Mammary epithelial cell (primary cell): ENCODE measurements around the gene COLEC12.

ENCODE experiments used
- EZH2 ChIP-seq: IDR thresholded peaks from 2 replicates; pipeline ENCODE4 v1.6.1; 2012; ENCODE audit warnings: low read length, inconsistent platforms, borderline replicate concordance
- TF ChIP-seq, protein P1 (sequence below), 2 donors: IDR thresholded peaks in 1 of 2; conservative IDR thresholded peaks in 1 of 2; 2 replicates each; pipeline ENCODE4 v1.5.1; 2011 to 2012; ENCODE audit warnings: inconsistent platforms in 2 of 2, low read length in 2 of 2, mild to moderate bottlenecking in 2 of 2, control low read depth in 1 of 2, low read depth in 1 of 2; ENCODE audit not compliant: insufficient read depth in 1 of 2; ENCODE audit errors: extremely low read depth in 1 of 2

DNA sequence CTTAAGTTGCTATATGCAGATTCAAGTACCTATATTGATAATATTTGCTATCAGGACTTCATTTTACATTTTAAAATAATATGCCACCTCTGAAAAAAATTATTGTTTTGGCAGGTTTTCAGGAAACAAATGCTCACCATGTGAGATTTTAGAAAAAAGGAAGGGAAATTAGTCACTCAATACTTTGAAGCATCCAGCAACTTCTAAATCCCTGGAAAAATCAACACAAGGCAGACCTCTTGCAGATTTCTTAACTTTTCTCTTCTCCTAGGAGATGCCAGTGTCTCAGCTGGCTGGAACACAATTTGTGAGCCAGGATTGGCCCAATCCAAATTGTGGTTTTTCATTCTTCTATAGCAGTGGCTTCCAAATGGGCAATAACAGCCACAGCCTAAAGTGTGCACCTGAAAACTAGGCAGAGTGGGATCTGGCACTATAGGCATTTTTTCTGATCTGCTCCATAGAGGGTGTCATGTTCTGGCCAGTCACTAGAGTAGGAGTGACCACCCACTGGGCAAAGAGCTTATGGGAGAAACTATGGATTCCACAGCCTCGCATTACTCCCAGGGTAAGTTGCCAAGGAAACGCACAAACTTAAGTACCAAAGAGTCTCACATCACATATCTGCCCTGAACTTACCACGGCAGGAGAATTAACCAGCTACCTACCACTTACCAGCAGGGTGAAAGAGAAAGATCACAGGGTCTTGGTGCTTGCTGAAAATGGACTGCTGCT, 204.6 kb downstream of the COLEC12 start:
- TF ChIP-seq, protein P1, sequence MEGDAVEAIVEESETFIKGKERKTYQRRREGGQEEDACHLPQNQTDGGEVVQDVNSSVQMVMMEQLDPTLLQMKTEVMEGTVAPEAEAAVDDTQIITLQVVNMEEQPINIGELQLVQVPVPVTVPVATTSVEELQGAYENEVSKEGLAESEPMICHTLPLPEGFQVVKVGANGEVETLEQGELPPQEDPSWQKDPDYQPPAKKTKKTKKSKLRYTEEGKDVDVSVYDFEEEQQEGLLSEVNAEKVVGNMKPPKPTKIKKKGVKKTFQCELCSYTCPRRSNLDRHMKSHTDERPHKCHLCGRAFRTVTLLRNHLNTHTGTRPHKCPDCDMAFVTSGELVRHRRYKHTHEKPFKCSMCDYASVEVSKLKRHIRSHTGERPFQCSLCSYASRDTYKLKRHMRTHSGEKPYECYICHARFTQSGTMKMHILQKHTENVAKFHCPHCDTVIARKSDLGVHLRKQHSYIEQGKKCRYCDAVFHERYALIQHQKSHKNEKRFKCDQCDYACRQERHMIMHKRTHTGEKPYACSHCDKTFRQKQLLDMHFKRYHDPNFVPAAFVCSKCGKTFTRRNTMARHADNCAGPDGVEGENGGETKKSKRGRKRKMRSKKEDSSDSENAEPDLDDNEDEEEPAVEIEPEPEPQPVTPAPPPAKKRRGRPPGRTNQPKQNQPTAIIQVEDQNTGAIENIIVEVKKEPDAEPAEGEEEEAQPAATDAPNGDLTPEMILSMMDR (conservative IDR thresholded peaks at IDR 0.05 in 1 of 2, IDR thresholded peaks at IDR 0.05 in 1 of 2; ENCODE audit: extremely low read depth in 1 of 2, insufficient read depth in 1 of 2, low read depth in 1 of 2, low read length in 2 of 2) = no peak
- no peak for TF ChIP-seq EZH2
